GM12878 (cell line): ENCODE results near the gene CD151. TPM values are rescaled to one million over a fixed set of nuclear protein-coding genes. Genes with fewer than 3 reads are reported as not detected.

Experiments used
- BACH1 ChIP-seq: fragments of 450-650 bp; IDR thresholded peaks from 2 replicates; pipeline ENCODE4 v1.6.1; 2017; ENCODE audit warnings: mild to moderate bottlenecking, borderline replicate concordance
- BMI1 ChIP-seq: fragments of 450-650 bp; IDR thresholded peaks from 2 replicates; pipeline ENCODE4 v1.6.1; 2016; ENCODE audit warnings: mild to moderate bottlenecking, moderate library complexity, borderline replicate concordance
- BRCA1 ChIP-seq: IDR thresholded peaks from 2 replicates; pipeline ENCODE4 v1.6.1; 2011; ENCODE audit warnings: low read depth, low read length, improper control_type of control experiment
- CBX3 ChIP-seq: fragments of 200-600 bp; sonication (generic); IDR thresholded peaks from 2 replicates; pipeline ENCODE4 v1.6.1; 2016; ENCODE audit warnings: low read depth, borderline replicate concordance
- CEBPB ChIP-seq, 2 experiments: fragments of 150-350 bp in 1 of 2; IDR thresholded peaks; 2 replicates each; pipeline ENCODE4 v1.6.1; 2012 to 2014; ENCODE audit warnings: low read depth in 2 of 2, low read length in 2 of 2, borderline replicate concordance in 1 of 2, inconsistent platforms in 1 of 2
- EZH2 ChIP-seq: IDR thresholded peaks from 2 replicates; pipeline ENCODE4 v1.6.1; 2012; ENCODE audit warnings: low read depth, mild to moderate bottlenecking, control low read depth, inconsistent platforms, low read length, borderline replicate concordance; ENCODE audit not compliant: control insufficient read depth
- GABPA ChIP-seq: IDR thresholded peaks from 2 replicates; pipeline ENCODE4 v1.6.1; 2014; ENCODE audit warnings: antibody characterized with exemption, low read depth, mild to moderate bottlenecking, inconsistent platforms
- JUND ChIP-seq: IDR thresholded peaks from 2 replicates; pipeline ENCODE4 v1.6.1; 2012; ENCODE audit warnings: low read depth, mild to moderate bottlenecking, low read length, improper control_type of control experiment, moderate library complexity
- MEF2B ChIP-seq: fragments of 450-650 bp; IDR thresholded peaks from 2 replicates; pipeline ENCODE4 v1.6.1; 2018; ENCODE audit warnings: mild to moderate bottlenecking, moderate library complexity; ENCODE audit not compliant: partially characterized antibody, poor library complexity, severe bottlenecking
- NFIC ChIP-seq: IDR thresholded peaks from 2 replicates; pipeline ENCODE4 v1.6.1; 2012; ENCODE audit warnings: low read depth, mild to moderate bottlenecking, inconsistent platforms, low read length, moderate library complexity
- NFXL1 ChIP-seq: fragments of 450-650 bp; IDR thresholded peaks from 2 replicates; pipeline ENCODE4 v1.6.1; 2017; ENCODE audit warnings: antibody characterized with exemption, mild to moderate bottlenecking, borderline replicate concordance
- POLR2A ChIP-seq: IDR thresholded peaks from 2 replicates; pipeline ENCODE4 v1.6.1; 2011; ENCODE audit warnings: low read depth, mild to moderate bottlenecking, low read length
- POLR2AphosphoS2 ChIP-seq: IDR thresholded peaks from 2 replicates; pipeline ENCODE4 v1.6.1; 2011; ENCODE audit warnings: low read depth, mild to moderate bottlenecking, low read length, improper control_type of control experiment, moderate library complexity
- RELA ChIP-seq: fragments of 450-650 bp; IDR thresholded peaks from 2 replicates; pipeline ENCODE4 v1.8.0; 2014; ENCODE audit warnings: borderline replicate concordance; ENCODE audit not compliant: partially characterized antibody
- SIX5 ChIP-seq: IDR thresholded peaks from 2 replicates; pipeline ENCODE4 v1.6.1; 2011; ENCODE audit warnings: mild to moderate bottlenecking, low read depth, low read length, moderate library complexity; ENCODE audit not compliant: severe bottlenecking
- SP1 ChIP-seq: IDR thresholded peaks from one replicate; pipeline ENCODE4 v1.6.1; 2011; ENCODE audit warnings: low read depth, low read length
- polyA plus RNA-seq, 11 experiments: library from polyadenylated mRNA; depleted of rRNA in 4 of 11; unstranded in 6 of 11; stranded (reverse) in 5 of 11; fragments of >200 nt; fragmentation: Nextera tagmentation in 4 of 11; fragmentation: Illumina TruSeq in 1 of 11; extraction: Ambion mirVana in 4 of 11; extraction: Trizol in 1 of 11; gene quantifications; 1 replicate in 1 of 11; 2 replicates in 10 of 11; pipeline versions ENCODE4 v1.2.1 to v1.2.3, GENCODE V29; 2011 to 2016; ENCODE audit warnings: inconsistent platforms in 2 of 11, missing spikeins in 2 of 11, low read depth in 1 of 11
- total RNA-seq, 4 experiments: library from RNA; depleted of rRNA in 3 of 4; stranded (reverse); fragments of >200 nt in 3 of 4; fragmentation: Illumina TruSeq in 1 of 4; extraction: Trizol in 1 of 4; gene quantifications; 2 replicates each; pipeline versions ENCODE4 v1.2.1 to v1.2.3, GENCODE V29; 2013 to 2021
- TF ChIP-seq, protein P1 (sequence below): fragments of 150-350 bp; IDR thresholded peaks from 2 replicates; pipeline ENCODE4 v1.6.1; 2016; ENCODE audit warnings: low read depth, low read length
- TF ChIP-seq, protein P2 (sequence below): fragments of 450-650 bp; IDR thresholded peaks from 2 replicates; pipeline ENCODE4 v1.6.1; 2014; ENCODE audit warnings: mild to moderate bottlenecking
- TF ChIP-seq, protein P3 (sequence below): fragments of 450-650 bp; formaldehyde crosslinking; IDR thresholded peaks from 2 replicates; pipeline ENCODE4 v1.4.0; 2020; ENCODE audit warnings: mild to moderate bottlenecking, moderate library complexity
- TF ChIP-seq, protein P4 (sequence below): fragments of 450-650 bp; IDR thresholded peaks from 2 replicates; pipeline ENCODE4 v1.6.1; 2016; ENCODE audit warnings: mild to moderate bottlenecking

Gene CD151
- total and polyA plus RNA-seq, 10 of the 15 experiments (the other 5 are each of a cell fraction or from before 2014, with no cell fraction given), result 0.52 to 41.7 (median 14.7) TPM

DNA sequence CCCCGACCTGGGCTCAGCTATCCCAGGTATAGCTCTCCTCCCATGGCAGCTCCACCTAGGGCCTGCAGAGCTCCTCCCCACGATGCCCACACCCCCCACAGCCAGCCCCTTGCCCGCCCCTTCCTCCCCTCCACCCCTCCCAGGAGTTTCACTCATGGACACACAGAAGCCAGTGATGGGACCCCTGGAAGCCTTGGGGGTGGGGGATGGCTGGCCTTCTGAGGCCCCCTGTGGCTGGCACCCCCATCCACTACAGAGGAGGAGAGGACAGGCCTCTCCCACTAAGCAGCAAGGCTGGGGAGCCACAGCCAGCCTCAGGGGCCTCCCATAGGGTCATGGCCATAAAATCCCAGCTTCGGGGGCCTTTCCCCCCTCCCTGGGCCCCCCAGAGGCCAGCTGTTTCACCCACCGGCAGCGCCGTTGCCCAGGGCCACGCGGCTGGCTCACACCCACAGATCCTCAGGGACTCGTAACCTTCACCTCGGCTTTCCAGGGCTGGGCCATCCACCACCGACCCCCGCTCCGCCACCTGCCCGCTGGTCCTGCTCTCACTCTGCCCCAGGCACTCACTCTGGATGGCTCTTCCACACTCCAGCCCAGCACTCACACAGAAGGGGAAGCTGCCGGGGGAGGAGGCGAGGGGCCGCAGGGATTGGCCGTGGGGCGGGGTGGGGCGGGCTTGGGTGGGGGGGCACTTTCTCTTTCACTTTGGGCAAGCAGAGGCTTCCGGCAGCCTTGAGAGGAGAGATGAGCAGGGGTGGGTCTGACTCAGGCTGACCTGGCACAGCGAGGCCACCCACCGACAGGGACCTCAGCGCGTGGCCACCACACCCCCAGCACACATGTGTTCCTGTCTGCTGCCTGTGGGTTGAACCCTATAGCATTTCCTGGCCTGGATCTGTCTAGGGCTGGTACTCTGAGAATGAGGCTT, 36.9 kb upstream of the CD151 start (continued):
- TF ChIP-seq EZH2 (no peak), MEF2B (no peak), NFIC (no peak), RELA (peak; percentile 11), BMI1 (no peak), POLR2AphosphoS2 (no peak; the same call in 1 of the 2 replicates), SIX5 (no peak), BACH1 (no peak; the same call in 1 of the 2 replicates), JUND (no peak), BRCA1 (no peak), CEBPB (IDR thresholded peaks at IDR 0.05; ENCODE audit: borderline replicate concordance in 1 of 2, low read depth in 2 of 2, low read length in 2 of 2) (no peak), GABPA (no peak), POLR2A (peak; percentile 77), NFXL1 (no peak), CBX3 (no peak), SP1 (no peak)
- TF ChIP-seq, protein P1, sequence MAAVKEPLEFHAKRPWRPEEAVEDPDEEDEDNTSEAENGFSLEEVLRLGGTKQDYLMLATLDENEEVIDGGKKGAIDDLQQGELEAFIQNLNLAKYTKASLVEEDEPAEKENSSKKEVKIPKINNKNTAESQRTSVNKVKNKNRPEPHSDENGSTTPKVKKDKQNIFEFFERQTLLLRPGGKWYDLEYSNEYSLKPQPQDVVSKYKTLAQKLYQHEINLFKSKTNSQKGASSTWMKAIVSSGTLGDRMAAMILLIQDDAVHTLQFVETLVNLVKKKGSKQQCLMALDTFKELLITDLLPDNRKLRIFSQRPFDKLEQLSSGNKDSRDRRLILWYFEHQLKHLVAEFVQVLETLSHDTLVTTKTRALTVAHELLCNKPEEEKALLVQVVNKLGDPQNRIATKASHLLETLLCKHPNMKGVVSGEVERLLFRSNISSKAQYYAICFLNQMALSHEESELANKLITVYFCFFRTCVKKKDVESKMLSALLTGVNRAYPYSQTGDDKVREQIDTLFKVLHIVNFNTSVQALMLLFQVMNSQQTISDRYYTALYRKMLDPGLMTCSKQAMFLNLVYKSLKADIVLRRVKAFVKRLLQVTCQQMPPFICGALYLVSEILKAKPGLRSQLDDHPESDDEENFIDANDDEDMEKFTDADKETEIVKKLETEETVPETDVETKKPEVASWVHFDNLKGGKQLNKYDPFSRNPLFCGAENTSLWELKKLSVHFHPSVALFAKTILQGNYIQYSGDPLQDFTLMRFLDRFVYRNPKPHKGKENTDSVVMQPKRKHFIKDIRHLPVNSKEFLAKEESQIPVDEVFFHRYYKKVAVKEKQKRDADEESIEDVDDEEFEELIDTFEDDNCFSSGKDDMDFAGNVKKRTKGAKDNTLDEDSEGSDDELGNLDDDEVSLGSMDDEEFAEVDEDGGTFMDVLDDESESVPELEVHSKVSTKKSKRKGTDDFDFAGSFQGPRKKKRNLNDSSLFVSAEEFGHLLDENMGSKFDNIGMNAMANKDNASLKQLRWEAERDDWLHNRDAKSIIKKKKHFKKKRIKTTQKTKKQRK, result no peak
- TF ChIP-seq, protein P2, sequence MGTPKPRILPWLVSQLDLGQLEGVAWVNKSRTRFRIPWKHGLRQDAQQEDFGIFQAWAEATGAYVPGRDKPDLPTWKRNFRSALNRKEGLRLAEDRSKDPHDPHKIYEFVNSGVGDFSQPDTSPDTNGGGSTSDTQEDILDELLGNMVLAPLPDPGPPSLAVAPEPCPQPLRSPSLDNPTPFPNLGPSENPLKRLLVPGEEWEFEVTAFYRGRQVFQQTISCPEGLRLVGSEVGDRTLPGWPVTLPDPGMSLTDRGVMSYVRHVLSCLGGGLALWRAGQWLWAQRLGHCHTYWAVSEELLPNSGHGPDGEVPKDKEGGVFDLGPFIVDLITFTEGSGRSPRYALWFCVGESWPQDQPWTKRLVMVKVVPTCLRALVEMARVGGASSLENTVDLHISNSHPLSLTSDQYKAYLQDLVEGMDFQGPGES, result no peak
- TF ChIP-seq, protein P3, sequence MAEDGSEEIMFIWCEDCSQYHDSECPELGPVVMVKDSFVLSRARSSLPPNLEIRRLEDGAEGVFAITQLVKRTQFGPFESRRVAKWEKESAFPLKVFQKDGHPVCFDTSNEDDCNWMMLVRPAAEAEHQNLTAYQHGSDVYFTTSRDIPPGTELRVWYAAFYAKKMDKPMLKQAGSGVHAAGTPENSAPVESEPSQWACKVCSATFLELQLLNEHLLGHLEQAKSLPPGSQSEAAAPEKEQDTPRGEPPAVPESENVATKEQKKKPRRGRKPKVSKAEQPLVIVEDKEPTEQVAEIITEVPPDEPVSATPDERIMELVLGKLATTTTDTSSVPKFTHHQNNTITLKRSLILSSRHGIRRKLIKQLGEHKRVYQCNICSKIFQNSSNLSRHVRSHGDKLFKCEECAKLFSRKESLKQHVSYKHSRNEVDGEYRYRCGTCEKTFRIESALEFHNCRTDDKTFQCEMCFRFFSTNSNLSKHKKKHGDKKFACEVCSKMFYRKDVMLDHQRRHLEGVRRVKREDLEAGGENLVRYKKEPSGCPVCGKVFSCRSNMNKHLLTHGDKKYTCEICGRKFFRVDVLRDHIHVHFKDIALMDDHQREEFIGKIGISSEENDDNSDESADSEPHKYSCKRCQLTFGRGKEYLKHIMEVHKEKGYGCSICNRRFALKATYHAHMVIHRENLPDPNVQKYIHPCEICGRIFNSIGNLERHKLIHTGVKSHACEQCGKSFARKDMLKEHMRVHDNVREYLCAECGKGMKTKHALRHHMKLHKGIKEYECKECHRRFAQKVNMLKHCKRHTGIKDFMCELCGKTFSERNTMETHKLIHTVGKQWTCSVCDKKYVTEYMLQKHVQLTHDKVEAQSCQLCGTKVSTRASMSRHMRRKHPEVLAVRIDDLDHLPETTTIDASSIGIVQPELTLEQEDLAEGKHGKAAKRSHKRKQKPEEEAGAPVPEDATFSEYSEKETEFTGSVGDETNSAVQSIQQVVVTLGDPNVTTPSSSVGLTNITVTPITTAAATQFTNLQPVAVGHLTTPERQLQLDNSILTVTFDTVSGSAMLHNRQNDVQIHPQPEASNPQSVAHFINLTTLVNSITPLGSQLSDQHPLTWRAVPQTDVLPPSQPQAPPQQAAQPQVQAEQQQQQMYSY (CRISPR knock-in tag), result no peak
- TF ChIP-seq, protein P4, sequence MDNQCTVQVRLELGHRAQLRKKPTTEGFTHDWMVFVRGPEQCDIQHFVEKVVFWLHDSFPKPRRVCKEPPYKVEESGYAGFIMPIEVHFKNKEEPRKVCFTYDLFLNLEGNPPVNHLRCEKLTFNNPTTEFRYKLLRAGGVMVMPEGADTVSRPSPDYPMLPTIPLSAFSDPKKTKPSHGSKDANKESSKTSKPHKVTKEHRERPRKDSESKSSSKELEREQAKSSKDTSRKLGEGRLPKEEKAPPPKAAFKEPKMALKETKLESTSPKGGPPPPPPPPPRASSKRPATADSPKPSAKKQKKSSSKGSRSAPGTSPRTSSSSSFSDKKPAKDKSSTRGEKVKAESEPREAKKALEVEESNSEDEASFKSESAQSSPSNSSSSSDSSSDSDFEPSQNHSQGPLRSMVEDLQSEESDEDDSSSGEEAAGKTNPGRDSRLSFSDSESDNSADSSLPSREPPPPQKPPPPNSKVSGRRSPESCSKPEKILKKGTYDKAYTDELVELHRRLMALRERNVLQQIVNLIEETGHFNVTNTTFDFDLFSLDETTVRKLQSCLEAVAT, result no peak
